CD14-positive monocyte (primary cell): Measurements from ENCODE around the gene CDC42BPB. TPM values are rescaled to one million over a fixed set of nuclear protein-coding genes. Genes with fewer than 3 reads are reported as not detected.

Source experiments
- DNase-seq, 3 donors: peaks; one replicate each; pipeline ENCODE4 v3.0.0-alpha.2; 2011 to 2022
- H2AFZ ChIP-seq: 2 replicates; pipeline ENCODE4 v1.6.0; 2012; ENCODE audit warnings: mild to moderate bottlenecking, low read depth, low read length, inconsistent platforms; ENCODE audit not compliant: insufficient read depth, poor library complexity, severe bottlenecking
- H3K27ac ChIP-seq, 2 donors: 1 replicate in 1 of 2; 2 replicates in 1 of 2; pipeline ENCODE4 v1.5.1; 2012 to 2013; ENCODE audit warnings: low read length in 2 of 2, control low read depth in 1 of 2, inconsistent platforms in 1 of 2, low read depth in 1 of 2, mild to moderate bottlenecking in 1 of 2
- H3K27me3 ChIP-seq, 2 donors: one replicate each; pipeline versions ENCODE4 v1.6.0 to v1.6.1; 2011 to 2013; ENCODE audit warnings: low read length in 2 of 2; ENCODE audit not compliant: control insufficient read depth in 2 of 2, insufficient read depth in 2 of 2
- H3K36me3 ChIP-seq, 2 donors: replicated peaks in 1 of 2; 1 replicate in 1 of 2; 2 replicates in 1 of 2; pipeline versions ENCODE4 v1.5.1 to v1.6.1; 2012 to 2013; ENCODE audit warnings: low read length in 2 of 2, control low read depth in 1 of 2, inconsistent platforms in 1 of 2, mild to moderate bottlenecking in 1 of 2; ENCODE audit not compliant: insufficient read depth in 2 of 2, control insufficient read depth in 1 of 2
- H3K4me1 ChIP-seq, 2 donors: 1 replicate in 1 of 2; 2 replicates in 1 of 2; pipeline versions ENCODE4 v1.5.1 to v1.6.1; 2012 to 2013; ENCODE audit warnings: low read length in 2 of 2, control low read depth in 1 of 2, inconsistent platforms in 1 of 2, mild to moderate bottlenecking in 1 of 2, moderate library complexity in 1 of 2; ENCODE audit not compliant: insufficient read depth in 2 of 2, control insufficient read depth in 1 of 2
- H3K4me2 ChIP-seq: replicated peaks from 2 replicates; pipeline ENCODE3; 2012; ENCODE audit warnings: low read length, moderate library complexity, mild to moderate bottlenecking; ENCODE audit not compliant: poor library complexity, severe bottlenecking; ENCODE audit errors: extremely low read depth
- H3K4me3 ChIP-seq, 3 experiments: fragments of 200-600 bp in 1 of 3; sonication (generic) in 1 of 3; replicated peaks in 1 of 3; 1 replicate in 2 of 3; 2 replicates in 1 of 3; pipeline ENCODE4 v1.5.1; 2011 to 2013; ENCODE audit warnings: low read length in 3 of 3, mild to moderate bottlenecking in 3 of 3, control low read depth in 2 of 3, low read depth in 2 of 3, inconsistent platforms in 1 of 3, moderate library complexity in 1 of 3
- H3K79me2 ChIP-seq: 2 replicates; pipeline ENCODE4 v1.6.0; 2012; ENCODE audit warnings: mild to moderate bottlenecking, control low read depth, inconsistent platforms, low read length, moderate library complexity; ENCODE audit not compliant: insufficient read depth
- H3K9ac ChIP-seq: 2 replicates; pipeline ENCODE4 v1.6.0; 2017; ENCODE audit warnings: low read length, mild to moderate bottlenecking; ENCODE audit not compliant: insufficient read depth, poor library complexity, severe bottlenecking
- H3K9me3 ChIP-seq, 2 donors: replicated peaks in 1 of 2; 1 replicate in 1 of 2; 2 replicates in 1 of 2; pipeline versions ENCODE4 v1.5.1 to v1.6.1; 2012 to 2013; ENCODE audit warnings: low read length in 2 of 2, control low read depth in 1 of 2; ENCODE audit not compliant: control insufficient read depth in 1 of 2, insufficient read depth in 1 of 2
- H4K20me1 ChIP-seq: 2 replicates; pipeline ENCODE4 v1.6.0; 2012; ENCODE audit warnings: mild to moderate bottlenecking, low read length, control low read depth, moderate library complexity; ENCODE audit not compliant: insufficient read depth
- H3K27ac Mint-ChIP-seq, 7 donors: one replicate each; pipeline ENCODE4 v1.8.0; 2020; ENCODE audit warnings: mild to moderate bottlenecking in 7 of 7, mixed read lengths in 7 of 7, moderate library complexity in 6 of 7, inconsistent platforms in 2 of 7
- H3K27me3 Mint-ChIP-seq, 3 donors: one replicate each; pipeline ENCODE4 v1.8.0; 2021 to 2022; ENCODE audit warnings: low read depth in 3 of 3, mild to moderate bottlenecking in 3 of 3, mixed read lengths in 3 of 3, moderate library complexity in 3 of 3, inconsistent platforms in 1 of 3
- H3K36me3 Mint-ChIP-seq, 2 donors: one replicate each; pipeline ENCODE4 v1.8.0; 2020; ENCODE audit warnings: mixed read lengths in 2 of 2, inconsistent platforms in 1 of 2, mild to moderate bottlenecking in 1 of 2
- H3K4me1 Mint-ChIP-seq: one replicate; pipeline ENCODE4 v1.8.0; 2020; ENCODE audit warnings: mild to moderate bottlenecking, mixed read lengths
- H3K4me3 Mint-ChIP-seq, 2 donors: one replicate each; pipeline ENCODE4 v1.8.0; 2020; ENCODE audit warnings: mild to moderate bottlenecking in 2 of 2, mixed read lengths in 2 of 2, moderate library complexity in 1 of 2
- H3K9me3 Mint-ChIP-seq, 7 donors: one replicate each; pipeline ENCODE4 v1.8.0; 2020 to 2022; ENCODE audit warnings: mixed read lengths in 7 of 7, mild to moderate bottlenecking in 6 of 7, moderate library complexity in 6 of 7, inconsistent platforms in 2 of 7
- WGBS: methylation state at CpG from one replicate; pipeline ENCODE4 v1.1.5; 2013; ENCODE audit warnings: missing lambda C conversion rate; ENCODE audit not compliant: insufficient coverage; 5-methylcytosine and 5-hydroxymethylcytosine counted together
- intact Hi-C, 2 donors: fragments of 100-400 bp; cut with micrococcal nuclease; formaldehyde crosslinking; loops; one replicate each; pipeline versions ENCODE4 v1.15.0 to v1.15.1; 2023
- polyA plus RNA-seq, 3 donors: library from polyadenylated mRNA; depleted of rRNA in 1 of 3; unstranded in 2 of 3; stranded (reverse) in 1 of 3; fragments of 300-500 nt in 2 of 3; fragments of >200 nt in 1 of 3; fragmentation: Illumina TruSeq in 2 of 3; gene quantifications; 1 replicate in 2 of 3; 2 replicates in 1 of 3; pipeline ENCODE4 v1.2.3, GENCODE V29; 2012 to 2021
- TF ChIP-seq, protein P1 (sequence below): fragments of 200-600 bp; IDR thresholded peaks from one replicate; pipeline ENCODE4 v1.8.0; 2022; ENCODE audit warnings: antibody characterized with exemption, mild to moderate bottlenecking

The CDC42BPB gene
- polyA plus RNA-seq, 3 donors, result 0.25 to 19.0 (median 0.60) TPM

DNA sequence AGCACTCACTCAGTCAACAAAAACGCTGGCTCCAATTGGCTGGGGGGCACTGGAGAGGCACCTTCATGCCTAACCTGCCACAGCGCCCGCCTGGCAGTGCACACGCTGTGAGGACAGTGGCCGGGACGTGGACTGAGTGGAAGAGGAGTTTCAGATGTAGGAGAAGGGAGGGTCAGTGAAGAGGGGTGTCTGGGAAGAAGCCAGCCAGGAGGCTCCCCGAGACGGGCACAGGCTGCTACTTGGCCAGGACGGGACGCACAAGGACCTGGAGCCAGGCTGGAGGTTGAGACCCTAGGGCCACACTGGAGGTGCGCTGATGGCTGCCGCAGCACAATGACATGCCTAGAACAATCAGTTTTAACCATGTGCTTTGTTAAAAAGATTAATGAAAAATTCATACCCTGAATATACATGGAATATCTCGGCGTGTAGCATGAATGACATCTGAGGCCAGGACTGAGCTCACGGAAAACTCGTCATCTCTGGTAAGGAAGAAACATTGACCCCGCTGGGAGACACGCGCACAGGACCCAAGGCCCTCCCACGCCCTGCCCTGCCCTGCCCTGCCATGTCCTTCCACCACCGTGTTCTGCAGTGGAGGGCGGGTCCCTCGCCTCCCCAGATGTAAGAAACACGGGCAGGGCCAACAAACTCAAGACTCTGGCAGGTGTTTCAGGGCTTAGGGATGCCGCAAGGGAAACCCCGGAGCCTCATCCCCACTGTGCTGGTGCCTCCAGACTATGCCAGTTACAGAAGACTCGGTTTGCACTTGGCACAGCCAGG, 109.8 kb downstream of the CDC42BPB start:
- peaks cover 11 to 12% of the 10 kb centered on the region in 2 donors for H3K4me1 ChIP-seq
- intact Hi-C loops, result no loop called here
- H4K20me1 ChIP-seq, result no peaks in the 10 kb centered on the region
- no peak overlapping the region for H3K4me2 ChIP-seq
- H3K79me2 ChIP-seq, result no peaks in the 10 kb centered on the region
- Mint-ChIP-seq H3K9me3 (peaks cover 0 to 2% (median 0%) of the 10 kb centered on the region in 7 donors), H3K4me3 (no peak overlapping the region), H3K36me3 (peaks cover 67 to 77% of the 10 kb centered on the region in 2 donors), H3K27ac (peak overlapping the region in 1 of 7 donors; percentile 80), H3K27me3 (peaks cover 0 to 2% (median 1%) of the 10 kb centered on the region in 3 donors), H3K4me1 (peaks cover 13% of the 10 kb centered on the region)
- H3K4me3 ChIP-seq, result no peak overlapping the region
- H2AFZ ChIP-seq, result no peak overlapping the region
- TF ChIP-seq, protein P1, sequence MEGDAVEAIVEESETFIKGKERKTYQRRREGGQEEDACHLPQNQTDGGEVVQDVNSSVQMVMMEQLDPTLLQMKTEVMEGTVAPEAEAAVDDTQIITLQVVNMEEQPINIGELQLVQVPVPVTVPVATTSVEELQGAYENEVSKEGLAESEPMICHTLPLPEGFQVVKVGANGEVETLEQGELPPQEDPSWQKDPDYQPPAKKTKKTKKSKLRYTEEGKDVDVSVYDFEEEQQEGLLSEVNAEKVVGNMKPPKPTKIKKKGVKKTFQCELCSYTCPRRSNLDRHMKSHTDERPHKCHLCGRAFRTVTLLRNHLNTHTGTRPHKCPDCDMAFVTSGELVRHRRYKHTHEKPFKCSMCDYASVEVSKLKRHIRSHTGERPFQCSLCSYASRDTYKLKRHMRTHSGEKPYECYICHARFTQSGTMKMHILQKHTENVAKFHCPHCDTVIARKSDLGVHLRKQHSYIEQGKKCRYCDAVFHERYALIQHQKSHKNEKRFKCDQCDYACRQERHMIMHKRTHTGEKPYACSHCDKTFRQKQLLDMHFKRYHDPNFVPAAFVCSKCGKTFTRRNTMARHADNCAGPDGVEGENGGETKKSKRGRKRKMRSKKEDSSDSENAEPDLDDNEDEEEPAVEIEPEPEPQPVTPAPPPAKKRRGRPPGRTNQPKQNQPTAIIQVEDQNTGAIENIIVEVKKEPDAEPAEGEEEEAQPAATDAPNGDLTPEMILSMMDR, result no peak
- no peaks in the 10 kb centered on the region for H3K9me3 ChIP-seq
- peaks cover 10 to 74% of the 10 kb centered on the region in 2 donors for H3K36me3 ChIP-seq
- no peak overlapping the region for H3K27ac ChIP-seq
- H3K27me3 ChIP-seq, result no peaks in the 10 kb centered on the region
- DNase-seq, result no peak
- no peak overlapping the region for H3K9ac ChIP-seq
- 92% methylated on average over 20 of the region's 27 CpGs for WGBS

DNA sequence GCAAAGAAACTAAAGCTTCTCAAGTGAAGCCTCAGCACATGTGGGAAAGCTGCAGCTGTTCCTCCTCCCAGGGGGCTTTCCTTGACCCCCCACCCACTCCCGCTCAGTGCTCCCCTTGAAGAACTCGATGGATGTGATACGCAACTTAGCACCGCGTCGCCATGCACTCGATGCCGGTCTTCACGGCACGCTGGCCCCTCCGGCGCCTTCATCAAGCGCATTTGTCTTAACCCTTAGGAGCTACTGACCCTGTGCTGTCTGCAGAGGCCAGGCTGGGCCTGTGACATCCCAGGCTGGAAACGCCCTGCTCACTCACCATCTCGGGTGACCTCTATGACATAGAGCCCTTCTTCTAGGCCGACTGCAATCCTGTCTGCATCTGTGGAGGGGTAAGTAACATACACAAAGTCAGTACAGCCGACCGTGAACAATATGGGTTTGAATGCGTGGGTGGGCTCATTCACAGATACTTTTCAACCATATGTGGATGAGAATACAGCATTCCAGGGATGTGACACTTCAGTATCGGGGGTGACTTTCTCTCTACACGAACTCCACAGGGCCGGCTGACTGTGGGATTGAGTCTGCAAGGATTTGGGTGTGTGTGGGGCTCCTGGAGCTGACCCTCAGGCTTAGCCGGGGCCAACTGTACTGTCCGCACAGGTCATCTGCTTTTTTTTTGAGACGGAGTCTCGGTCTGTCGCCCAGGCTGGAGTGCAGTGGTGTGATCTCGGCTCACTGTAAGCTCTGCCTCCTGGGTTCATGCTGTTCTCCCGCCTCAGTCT, 111.8 kb downstream of the CDC42BPB start:
- WGBS, result 91% methylated on average over 17 of the region's 29 CpGs
- Histone ChIP-seq H3K9me3 (no peaks in the 10 kb centered on the region), H3K36me3 (peaks cover 10 to 58% of the 10 kb centered on the region in 2 donors), H3K27ac (no peak overlapping the region), H3K9ac (no peak overlapping the region), H3K79me2 (no peaks in the 10 kb centered on the region), H3K4me1 (peaks cover 11 to 12% of the 10 kb centered on the region in 2 donors), H3K27me3 (no peaks in the 10 kb centered on the region), H3K4me2 (no peak overlapping the region), H2AFZ (no peak overlapping the region), H4K20me1 (no peaks in the 10 kb centered on the region), H3K4me3 (no peak overlapping the region)
- peaks cover 58 to 59% of the 10 kb centered on the region in 2 donors for H3K36me3 Mint-ChIP-seq
- no peak for DNase-seq
- intact Hi-C loops, result no loop called here
- H3K9me3 Mint-ChIP-seq, result peaks cover 0 to 2% (median 0%) of the 10 kb centered on the region in 7 donors
- peaks cover 13% of the 10 kb centered on the region for H3K4me1 Mint-ChIP-seq
- peaks cover 0 to 4% (median 1%) of the 10 kb centered on the region in 3 donors for H3K27me3 Mint-ChIP-seq
- TF ChIP-seq, protein P1, result no peak
- no peak overlapping the region for H3K4me3 Mint-ChIP-seq
- no peak overlapping the region for H3K27ac Mint-ChIP-seq
